ENCODE measurements around the gene ZCCHC24. TPM values are rescaled to one million over a fixed set of nuclear protein-coding genes. Genes with fewer than 3 reads are reported as not detected.

The ZCCHC24 gene
- total RNA-seq, 1 donor from 2014 or later, result 6.3 TPM

DNA sequence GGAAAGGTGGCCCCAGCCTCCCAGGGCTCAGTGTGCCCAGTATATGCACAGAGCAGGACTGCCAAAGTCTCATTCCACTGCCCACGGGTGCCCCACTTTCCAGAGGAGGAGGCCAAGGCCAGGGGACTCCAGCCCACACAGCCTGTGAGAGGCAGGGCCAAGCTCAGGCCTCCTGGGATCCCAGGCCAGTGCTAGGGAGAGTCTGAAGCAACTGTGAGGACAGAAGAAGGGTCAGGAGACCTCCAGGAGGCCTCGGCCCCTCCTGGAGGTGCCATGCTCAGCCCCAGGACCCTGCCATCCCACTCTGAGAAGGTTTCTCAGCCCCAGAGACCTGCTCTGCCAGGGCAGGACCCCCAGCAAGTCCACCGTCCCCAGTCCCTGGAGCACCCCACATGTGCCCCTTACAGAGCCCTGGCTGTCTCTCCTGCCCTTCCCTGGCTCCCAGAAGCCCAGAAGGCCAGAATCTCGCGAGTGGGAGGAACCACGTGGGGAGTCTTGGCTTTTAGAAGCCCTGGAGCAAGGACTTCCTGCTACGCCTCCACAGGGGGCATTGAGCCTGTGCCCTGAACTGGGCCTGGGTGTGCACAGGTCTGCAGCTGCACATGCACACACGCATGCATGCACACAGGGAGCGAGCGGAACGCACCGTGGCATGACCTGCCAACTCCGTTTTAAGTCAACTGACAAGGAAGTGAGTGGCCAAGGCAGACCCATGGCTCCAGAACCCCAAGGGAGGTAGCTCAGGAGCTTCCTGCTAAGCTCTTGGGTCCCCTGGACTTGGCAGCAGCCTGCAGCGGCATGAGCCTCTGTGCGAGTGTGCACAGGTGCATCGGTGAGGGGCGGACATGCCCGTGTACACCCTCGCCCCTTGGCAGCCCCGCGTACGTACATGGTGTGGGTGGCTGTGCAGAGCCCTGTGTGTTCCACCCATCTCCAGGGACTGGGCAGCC is 33.6 kb downstream of the ZCCHC24 start:
- no peak for DNase-seq (ENCODE audit: low read depth)

DNA sequence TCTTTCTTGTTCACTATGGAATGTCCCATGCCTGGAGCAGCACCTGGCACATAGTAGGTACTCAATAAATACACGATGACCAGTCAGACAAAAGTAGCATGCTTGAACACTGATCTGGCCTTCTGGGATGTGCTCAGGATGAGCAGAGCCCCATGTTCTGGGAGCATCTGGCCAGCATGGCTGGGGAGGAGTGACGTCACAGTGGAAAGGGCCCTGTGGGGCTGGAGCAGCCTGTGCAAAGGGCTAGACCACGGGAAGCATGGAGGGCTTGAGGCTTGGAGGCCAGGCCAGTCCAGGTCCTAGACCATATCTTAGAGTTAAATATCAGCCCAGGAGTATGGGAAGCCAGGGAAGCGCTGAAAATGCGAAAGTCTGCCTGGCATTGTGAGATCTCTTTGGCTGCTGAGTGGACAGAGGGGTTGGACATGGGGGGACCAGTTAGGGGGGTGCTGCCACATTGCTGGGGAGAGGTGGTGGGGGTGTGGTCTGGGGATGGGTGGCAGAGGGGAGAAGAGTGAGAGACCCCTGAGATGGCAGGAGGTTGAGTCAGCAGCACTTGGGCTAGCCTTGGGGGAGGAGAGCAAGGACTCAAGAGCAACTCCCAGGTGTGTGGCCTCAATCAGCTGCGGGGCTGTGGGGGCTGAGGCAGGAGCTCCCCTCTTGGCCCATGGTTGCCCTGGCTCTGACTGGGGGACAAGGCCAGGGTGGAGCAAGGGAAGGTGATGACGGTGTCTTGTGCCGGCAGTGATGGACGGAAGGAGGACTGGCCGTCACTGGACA is 34.9 kb downstream of the ZCCHC24 start:
- no peak for DNase-seq (ENCODE audit: low read depth)

DNA sequence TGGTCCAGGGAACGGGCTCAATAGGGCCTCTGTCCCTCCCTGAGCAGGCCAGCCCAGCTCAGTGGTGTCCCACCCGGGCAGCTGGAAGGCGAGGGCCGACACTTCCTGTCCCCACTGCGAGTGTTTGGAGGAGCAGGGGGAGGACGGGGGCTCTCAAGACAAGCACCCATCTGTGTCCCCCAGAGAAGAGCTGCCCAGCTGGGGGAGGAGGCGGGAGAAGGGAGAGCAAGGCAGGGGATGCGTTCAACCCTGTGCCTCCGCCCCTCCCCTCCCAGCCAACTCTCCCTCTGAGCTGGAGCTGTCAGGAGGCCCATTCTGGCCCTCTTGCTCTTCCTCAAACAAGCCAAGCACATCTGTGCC is 35.7 kb downstream of the ZCCHC24 start:
- no peak for DNase-seq (ENCODE audit: low read depth)

DNA sequence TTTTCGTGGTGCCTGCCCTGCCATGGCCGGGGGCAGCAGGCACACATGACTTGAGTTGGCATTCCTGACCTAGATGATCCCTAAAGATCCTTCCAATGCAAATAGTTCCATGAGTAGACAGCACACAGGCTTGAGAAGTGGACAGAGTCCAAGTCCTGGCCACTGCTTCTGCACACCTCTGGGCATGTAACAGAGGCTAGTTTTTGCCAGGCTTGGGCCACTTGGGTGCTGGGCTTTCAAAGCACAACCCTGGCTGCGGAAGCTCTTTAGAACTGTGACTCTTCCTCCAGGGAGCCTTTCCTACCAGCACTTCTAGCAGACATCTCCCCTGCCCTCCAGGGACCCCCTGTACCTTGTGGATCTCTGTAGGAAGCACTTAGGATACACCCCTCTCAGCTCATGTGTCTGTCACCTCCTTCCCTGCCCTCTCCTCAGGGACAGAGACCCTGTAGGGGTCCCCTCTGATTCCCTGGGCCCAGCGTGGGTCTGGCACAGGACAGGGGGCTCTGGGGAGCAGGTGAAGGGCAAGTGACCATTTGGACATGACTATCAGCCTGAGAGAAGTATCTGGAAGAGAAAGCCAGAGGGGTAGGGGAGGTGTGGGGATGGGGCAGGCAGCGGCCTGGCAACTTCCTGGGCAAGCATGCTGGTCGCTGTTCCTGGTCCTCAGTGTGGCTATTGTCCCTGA is 36.2 kb downstream of the ZCCHC24 start:
- DNase-seq (ENCODE audit: low read depth), result no peak

DNA sequence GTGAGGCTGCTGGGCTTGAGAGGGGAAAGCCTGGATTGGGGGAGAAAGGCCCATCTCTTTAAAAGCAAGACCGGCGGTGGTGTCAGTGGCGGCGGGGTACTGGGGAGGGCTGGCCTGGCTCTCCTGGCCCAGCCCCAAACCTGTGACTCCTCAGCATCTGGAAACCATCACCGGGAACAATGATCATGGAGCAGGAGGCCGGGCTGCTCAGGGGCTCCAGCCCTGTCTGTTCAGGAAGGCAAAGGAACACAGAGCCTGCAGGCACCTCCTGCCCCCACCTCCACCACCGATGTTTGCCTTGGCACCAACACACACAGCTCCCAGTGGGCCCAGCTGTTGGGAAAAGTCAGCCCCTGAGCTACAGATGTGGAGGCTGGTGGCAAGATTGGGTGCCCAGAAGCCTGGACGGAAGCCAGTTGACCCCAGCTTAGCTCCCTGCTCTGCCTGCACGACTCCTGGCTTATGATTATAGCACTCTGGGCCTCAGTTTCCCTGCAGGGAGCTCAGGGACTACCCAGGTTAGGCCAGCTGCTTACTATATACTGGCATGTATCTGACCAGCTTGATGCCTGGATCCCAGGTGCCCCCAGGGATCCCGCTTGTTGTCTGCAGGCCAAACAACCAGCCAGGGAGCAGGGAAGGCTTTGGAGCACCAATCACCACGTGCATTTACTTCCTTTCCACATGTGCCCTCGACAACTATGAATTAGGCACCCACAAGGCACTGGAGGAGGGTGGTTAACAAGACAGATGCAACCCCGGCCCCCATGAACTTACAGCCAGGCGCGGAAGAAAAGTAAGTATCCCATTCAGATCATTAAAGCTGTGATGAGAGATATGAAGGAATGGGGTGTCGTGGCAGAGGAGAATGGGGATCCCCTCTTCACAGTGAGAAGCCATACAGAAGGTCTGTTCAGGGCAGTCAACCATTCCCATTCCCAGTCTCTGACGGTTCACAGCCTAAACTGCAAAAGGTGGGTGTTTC is 37.3 kb downstream of the ZCCHC24 start:
- DNase-seq (ENCODE audit: low read depth), result no peak

DNA sequence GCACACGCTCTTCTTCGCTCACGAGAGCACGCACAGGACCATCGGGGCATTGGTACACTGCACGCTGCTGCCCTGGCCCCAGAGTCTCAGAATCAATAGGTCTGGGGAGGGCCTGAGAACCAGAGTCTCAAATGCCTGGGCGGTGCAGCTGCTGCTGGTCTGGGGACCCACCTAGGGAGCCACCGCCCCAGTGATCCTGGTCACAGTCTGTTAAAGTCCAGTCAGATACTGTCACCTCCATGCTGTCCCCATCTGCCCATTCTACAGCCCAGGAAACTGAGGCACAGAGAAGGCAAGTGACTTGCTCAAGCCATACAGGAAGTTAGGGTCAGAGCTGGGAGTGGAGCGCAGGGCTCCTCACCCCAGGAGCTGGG is 38.0 kb downstream of the ZCCHC24 start:
- DNase-seq (ENCODE audit: low read depth), result no peak

DNA sequence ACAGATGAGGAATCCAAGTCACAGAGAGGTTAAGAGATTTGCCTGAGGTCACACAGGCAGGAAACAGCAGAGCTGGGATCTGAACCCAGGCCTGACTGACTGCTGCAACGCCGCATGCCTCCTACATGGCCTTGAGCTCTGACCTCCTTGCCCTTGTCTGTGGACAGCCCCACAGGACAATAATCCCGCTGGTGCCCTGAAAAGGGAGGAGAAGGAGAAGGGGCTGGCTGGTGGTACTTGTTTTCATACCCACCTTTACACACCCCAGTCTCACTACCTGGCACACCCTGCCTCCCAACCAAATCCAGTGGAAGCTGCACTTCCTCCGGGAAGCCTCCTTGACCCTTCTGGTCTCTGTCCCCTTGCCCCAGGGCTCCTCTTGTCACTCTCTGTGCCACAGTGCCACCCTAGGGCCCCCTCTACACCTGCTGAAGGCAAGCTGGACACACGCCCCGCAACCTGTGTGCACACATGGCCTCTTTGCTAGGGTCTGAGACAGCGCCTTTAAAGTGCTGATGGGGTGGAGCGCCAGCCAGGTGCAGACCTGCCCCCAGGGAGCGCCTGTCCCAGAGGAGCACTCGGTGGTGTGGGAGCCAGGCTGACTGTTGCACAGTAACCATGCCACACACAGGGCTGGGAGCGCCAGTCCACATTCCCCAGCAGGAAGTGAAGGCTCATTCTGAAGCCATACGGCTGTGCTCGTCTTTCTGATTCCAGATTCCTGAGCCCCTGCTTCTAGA is 38.6 kb downstream of the ZCCHC24 start:
- DNase-seq (ENCODE audit: low read depth), result no peak

DNA sequence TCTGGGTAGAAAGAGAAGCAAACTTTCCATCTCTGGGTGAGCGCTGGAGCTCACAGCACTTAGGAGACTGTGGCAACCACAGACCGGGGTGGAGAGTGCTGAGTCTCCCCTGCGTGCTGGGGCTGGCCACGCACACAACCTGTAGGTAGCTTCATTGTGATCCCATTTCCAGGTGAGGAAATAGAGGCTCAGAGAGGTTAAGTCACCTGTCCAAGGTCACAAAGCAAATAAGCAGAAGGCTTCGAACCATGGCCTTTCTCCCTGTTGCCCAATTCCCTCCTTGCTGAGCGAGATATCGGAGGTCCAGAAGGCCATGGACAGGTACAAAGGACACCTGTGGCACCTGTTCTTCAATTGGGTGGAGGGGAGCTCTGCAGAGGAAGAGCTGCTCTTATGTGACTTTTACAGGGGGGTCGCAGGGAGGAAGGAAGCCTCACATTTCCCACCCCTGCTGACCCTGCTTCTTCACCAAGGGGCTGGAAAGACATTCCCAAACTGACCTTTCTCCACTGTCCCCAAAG is 39.4 kb downstream of the ZCCHC24 start:
- no peak for DNase-seq (ENCODE audit: low read depth)

DNA sequence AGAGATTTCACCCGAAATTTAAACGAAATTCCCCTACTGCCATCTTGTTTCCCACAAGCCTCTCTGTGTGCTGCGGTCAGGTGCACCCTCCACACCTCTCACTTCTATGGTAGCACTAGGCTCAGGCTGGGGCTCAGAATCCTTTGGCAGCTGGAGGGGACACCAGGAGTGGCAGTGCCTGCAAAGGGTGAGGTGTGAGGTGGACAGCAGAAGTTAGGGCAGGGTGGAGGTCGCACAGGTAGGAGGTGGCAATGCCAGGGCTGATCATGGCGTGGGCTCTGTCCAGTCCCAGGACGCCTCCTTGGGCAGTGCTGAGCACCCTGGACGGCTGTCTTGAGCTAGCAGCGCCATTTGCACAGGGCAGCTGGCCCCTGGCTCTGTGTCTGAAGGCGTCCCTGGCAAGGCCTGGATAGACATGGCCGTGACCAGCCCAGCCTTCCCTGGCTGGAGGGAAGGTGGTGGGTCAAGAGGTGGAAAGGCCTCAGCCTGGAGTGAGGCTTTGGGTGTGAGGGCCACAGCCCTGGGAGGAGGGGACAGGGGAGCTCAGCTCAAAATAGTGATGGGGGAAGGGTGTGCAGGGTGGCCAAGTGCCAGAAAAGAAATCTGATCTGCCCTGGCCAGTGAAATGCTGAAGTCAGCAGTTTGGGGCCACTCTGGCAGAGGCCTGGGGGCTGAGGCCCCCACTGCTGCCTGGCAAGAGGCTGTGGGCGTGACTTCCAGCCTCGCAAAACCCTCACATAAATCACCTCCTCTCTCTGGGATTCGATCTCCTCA is 40.0 kb downstream of the ZCCHC24 start:
- peak; percentile 13 for DNase-seq (ENCODE audit: low read depth)

DNA sequence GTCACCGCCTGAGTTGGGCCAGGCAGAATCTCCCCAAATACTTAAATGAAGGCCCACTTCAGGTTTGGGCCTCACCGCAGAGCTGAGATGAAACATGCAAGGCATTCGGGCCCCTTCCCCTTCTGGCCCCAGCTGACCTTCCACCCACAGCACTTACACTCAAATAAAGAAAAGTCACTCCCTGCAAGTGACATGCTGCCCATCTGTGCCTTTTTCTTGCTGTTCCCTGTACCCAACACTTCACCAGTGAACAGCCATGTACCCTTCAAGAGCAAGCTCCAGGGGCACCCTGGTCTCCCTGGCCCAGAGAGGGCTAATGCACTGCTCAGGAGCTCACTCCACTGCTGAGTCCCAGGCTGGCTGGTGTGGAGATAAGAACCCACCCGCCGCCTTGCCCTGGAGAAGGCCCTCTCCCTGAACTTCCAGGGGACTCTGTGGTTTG is 40.7 kb downstream of the ZCCHC24 start:
- no peak for DNase-seq (ENCODE audit: low read depth)

DNA sequence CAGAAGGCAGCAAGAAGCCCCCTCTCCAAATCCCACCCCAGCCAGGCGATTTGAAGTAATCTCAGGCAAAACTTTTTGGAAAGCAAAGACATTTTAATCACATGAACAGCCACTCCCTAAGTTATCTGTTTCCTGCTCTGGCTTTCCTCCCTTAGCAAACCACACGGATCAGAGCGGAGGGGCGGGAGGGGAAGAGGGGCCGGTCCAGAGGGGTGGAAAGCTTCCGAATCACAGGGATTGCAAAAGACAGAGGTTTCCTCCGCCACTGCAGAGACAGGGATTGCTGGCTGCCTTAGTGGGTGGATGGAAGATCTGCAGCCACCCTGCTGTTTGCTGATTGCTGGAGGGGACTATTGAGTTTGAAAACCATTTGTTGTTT is 41.2 kb downstream of the ZCCHC24 start:
- no peak for DNase-seq (ENCODE audit: low read depth)

DNA sequence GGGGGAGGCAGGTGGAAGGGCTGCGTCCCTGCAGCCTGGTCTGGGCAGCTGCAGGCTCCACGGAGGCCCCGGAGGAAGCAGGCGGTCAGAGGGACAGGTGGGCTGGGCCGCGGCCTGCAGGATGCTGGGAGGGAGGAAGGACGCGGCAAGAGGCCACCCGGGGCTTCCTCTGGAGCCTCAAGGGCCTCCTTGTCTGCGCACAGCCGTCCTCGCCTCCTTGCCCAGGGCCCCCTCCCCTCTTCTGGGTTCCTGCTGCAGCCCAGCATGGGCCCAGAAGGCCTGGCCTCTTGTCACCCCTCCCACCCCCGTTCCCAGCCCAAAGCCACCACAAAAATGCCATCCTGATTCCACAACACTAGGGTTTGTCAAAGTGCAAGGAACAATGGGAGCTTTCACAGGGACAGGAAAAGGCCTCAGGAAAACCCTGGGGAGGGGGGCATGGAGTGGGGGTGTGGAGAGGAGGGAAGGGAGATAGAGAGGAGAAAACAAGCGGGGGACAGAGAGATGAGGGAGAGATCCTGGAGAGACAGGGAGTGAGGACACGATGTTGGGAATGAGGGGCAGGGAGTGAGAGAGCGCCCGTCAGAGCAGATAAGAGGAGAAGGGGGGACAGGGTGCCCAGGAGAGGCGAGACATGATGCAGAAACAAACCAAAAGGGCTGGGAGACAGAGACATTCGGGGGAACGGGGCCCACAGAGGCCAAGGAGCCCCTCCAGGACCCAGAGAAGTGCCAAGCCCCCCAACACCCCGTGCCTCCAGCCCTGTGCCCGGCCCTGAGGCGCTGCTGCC is 41.8 kb downstream of the ZCCHC24 start:
- no peak for DNase-seq (ENCODE audit: low read depth)

DNA sequence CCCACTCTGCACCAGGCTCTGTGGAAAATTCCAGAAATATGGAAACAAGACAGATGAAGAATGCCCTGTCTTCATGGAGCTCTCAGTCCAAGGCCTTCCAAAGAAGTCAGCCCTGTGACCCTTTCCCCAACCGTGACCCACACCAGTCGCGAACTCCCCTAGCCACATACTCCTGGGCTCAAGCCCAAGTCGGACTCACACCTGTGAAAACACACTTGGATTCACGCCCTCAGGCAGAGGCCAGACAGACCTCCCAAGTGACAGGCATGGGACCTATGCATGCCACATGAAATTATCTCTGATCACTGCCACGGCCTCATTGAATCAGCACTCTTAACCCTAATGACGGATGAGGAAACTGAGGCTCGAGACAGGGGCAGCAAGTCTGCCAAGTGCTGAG is 42.5 kb downstream of the ZCCHC24 start:
- DNase-seq (ENCODE audit: low read depth), result no peak

DNA sequence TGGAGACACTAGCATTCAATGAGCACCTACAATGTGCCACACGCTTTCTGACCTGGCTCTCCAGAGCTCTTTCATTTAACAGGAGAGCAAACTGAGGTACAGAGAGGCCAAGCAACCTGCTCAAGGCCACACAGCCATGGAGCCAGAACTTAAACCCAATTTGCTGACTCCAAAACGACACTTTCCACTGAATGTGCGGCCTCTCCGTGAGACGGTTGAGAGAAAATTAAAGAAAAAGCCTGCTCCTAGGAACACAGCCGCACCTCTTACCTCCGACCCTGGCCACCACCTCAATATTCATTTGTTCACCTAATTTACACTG is 42.8 kb downstream of the ZCCHC24 start:
- no peak for DNase-seq (ENCODE audit: low read depth)

DNA sequence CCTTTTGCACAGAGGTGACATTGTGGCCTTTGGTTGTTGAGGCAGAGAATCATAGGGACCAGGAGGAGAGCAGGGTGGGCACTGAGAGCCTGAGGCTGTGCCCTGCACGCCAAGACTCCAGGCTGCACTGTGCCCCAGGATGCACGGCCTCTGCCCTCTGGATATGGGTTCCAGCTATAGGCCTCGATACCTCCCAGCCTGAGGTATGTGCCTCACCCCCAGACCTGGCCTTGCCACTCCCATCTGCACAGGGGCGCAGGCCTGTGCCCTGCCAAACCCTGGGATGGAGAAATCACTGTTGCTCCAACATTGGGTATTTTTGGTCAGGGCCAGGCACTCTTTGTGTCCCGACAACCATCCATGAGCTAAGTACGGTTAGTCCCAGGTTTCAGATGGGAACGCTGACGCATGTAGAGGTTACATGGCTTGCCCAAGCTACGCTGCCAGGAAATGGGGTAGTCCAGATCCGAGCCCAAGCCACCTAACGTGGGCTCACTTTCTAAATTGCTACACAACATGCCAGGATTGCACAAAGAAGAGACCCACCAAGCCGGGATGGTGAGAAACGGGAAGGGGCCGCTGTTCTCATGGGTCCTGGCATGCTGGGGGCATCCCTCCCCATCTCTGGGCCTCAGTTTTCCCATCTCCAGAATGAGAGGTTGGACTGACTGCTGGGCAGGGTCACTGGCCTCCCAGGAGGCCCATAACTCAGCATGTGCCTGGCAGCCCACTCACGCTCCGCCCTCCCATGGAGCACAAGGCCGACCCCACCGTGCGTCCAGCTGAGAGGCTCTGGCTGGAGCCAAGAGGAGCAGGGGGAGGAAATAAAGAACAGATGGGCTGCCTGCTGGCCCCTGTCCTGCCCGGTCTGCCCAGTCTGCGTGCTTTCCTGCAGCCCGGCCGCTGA is 44.2 kb downstream of the ZCCHC24 start:
- DNase-seq (ENCODE audit: low read depth), result no peak

DNA sequence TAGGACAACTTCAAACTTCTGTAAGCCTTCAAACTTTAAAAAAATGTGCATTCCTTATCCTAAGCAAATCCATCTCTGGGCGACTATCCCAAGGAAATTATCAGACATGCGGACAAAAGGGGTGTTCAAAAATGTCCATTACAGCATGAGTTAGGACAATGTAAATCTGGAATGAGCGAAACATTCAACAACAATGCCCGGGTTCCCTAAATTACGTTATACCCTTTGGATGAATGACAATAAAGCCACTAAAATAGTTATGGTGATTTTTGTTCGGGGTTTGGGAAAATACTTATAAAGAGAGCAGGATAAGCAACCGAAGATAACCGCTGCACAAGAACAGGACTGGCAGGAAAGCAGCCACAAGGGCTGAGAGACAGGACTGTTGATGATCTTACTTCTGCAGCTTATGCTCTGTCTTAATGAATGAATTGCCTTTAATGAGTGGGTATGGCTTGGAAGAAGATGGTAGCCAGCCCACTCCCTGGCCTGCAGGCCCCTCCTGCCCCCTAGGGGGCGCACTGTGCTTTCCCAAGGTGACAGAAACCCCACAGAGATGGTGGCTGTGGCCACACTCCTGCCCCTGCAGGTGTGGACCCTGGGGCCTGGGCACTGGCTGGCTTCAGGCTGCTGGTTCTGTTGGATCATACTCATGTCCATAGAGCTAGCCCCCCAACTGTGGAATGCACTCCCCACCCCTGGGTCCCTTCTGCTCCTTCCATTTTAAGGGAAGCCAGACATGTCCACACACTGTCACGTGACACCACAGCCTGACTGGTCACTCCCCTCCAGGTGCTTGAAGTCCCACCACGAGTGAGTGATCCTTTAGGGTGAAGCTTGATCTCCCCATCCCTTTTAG is 45.0 kb downstream of the ZCCHC24 start:
- no peak for DNase-seq (ENCODE audit: low read depth)
